Activated CD8-positive, alpha-beta T cell treated with anti-CD3 and anti-CD28 coated beads for 36 hours (primary cell): Measurements from ENCODE around the gene PBOV1. TPM values are rescaled to one million over a fixed set of nuclear protein-coding genes. Genes with fewer than 3 reads are reported as not detected.

ENCODE experiments used
- ATAC-seq: fragments of 200-7000 bp; cut with Tn5 transposase; one replicate; pipeline ENCODE4 v1.10.0; 2021; ENCODE audit warnings: mild to moderate bottlenecking, moderate library complexity
- CTCF ChIA-PET: fragments of 350-600 bp; sonication (Branson Sonifier 250); formaldehyde crosslinking; loops from one replicate; lab custom pipeline; 2021; ENCODE audit warnings: antibody characterized with exemption; lab: Charles Lee
- POLR2A ChIA-PET: fragments of 350-600 bp; sonication (Branson Sonifier 250); formaldehyde crosslinking; loops from one replicate; lab custom pipeline; 2021; ENCODE audit warnings: antibody characterized with exemption; lab: Charles Lee
- DNase-seq: peaks from one replicate; pipeline ENCODE4 v3.0.0-alpha.2; 2020
- H3K27ac Mint-ChIP-seq: one replicate; pipeline ENCODE4 v1.8.0; 2021; ENCODE audit warnings: mild to moderate bottlenecking, mixed read lengths
- H3K27me3 Mint-ChIP-seq: one replicate; pipeline ENCODE4 v1.8.0; 2021; ENCODE audit warnings: mixed read lengths
- H3K36me3 Mint-ChIP-seq: one replicate; pipeline ENCODE4 v1.8.0; 2021; ENCODE audit warnings: low read depth, mixed read lengths
- H3K4me1 Mint-ChIP-seq: one replicate; pipeline ENCODE4 v1.8.0; 2021; ENCODE audit warnings: low read depth, mixed read lengths
- H3K4me3 Mint-ChIP-seq: one replicate; pipeline ENCODE4 v1.8.0; 2021; ENCODE audit warnings: mild to moderate bottlenecking, moderate library complexity, mixed read lengths
- H3K9me3 Mint-ChIP-seq: one replicate; pipeline ENCODE4 v1.8.0; 2021; ENCODE audit warnings: mixed read lengths
- CTCF ChIP-seq: fragments of 200-600 bp; IDR thresholded peaks from one replicate; pipeline ENCODE4 v1.8.0; 2022; ENCODE audit warnings: antibody characterized with exemption, mild to moderate bottlenecking
- intact Hi-C: fragments of 100-400 bp; cut with micrococcal nuclease; formaldehyde crosslinking; loops from one replicate; pipeline ENCODE4 v1.10.0; 2022
- total RNA-seq, 2 experiments: library from RNA; stranded (reverse); gene quantifications; one replicate each; pipeline ENCODE4 v1.2.3, GENCODE V29; 2021

Gene PBOV1
- total RNA-seq, 2 experiments from 2014 or later = not detected

GRCh38 chr6:138258991-138259390 is 40.7 kb upstream of the PBOV1 start:
- TF ChIP-seq CTCF = no peak

DNA sequence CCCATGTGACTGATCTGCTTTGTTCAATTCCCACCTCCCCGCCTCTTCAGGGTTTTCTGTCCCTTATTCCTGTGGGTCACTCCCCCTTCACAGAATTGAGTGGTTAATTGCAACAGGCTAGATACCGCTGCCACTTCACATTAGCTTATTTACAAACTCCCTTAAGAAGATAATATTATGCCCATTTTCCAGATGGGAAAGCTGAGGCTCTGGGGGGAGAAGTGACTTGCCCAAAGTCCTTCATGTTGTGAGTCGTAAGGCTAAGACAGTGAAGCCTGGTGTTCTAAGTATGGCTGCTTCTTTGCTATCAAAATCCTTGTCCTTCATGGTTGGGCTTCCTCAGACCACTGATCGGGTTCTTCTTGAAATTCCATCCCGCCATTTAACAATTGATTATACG is 39.9 kb upstream of the PBOV1 start:
- ChIA-PET POLR2A (no interaction called here), CTCF (no interaction called here)
- DNase-seq = no peak
- no peak for TF ChIP-seq CTCF
- ATAC-seq = no peak
- H3K4me1 Mint-ChIP-seq = no peaks in the 10 kb centered on the region
- no peak overlapping the region for H3K27ac Mint-ChIP-seq
- H3K27me3 Mint-ChIP-seq = peaks cover 14% of the 10 kb centered on the region
- no peaks in the 10 kb centered on the region for H3K9me3 Mint-ChIP-seq
- intact Hi-C loops = no loop called here
- H3K36me3 Mint-ChIP-seq = no peaks in the 10 kb centered on the region
- no peak overlapping the region for H3K4me3 Mint-ChIP-seq

More at GRCh38 chr6:138258991-138259390, 40.7 kb upstream of the PBOV1 start:
- intact Hi-C loops = no loop called here
- Mint-ChIP-seq H3K27me3 (peaks cover 13% of the 10 kb centered on the region), H3K4me1 (no peaks in the 10 kb centered on the region), H3K9me3 (no peaks in the 10 kb centered on the region), H3K36me3 (no peaks in the 10 kb centered on the region), H3K4me3 (no peak overlapping the region), H3K27ac (no peak overlapping the region)
- ATAC-seq = no peak
- CTCF ChIA-PET = no interaction called here
- no peak for DNase-seq
- POLR2A ChIA-PET = no interaction called here

- Mint-ChIP-seq H3K4me3 (no peak overlapping the region), H3K27me3 (peaks cover 14% of the 10 kb centered on the region), H3K9me3 (no peaks in the 10 kb centered on the region), H3K36me3 (no peaks in the 10 kb centered on the region), H3K4me1 (no peaks in the 10 kb centered on the region), H3K27ac (no peak overlapping the region)
- ATAC-seq = no peak
- intact Hi-C loops = no loop called here
- no peak for DNase-seq
- POLR2A ChIA-PET = no interaction called here
- TF ChIP-seq CTCF = no peak
- CTCF ChIA-PET = no interaction called here
Measured at GRCh38 chr6:138257638-138258040, 39.3 kb upstream of the PBOV1 start.

GRCh38 chr6:138255443-138255842 is 37.2 kb upstream of the PBOV1 start:
- no peak for TF ChIP-seq CTCF
- Mint-ChIP-seq H3K27me3 (peaks cover 14% of the 10 kb centered on the region), H3K4me1 (no peaks in the 10 kb centered on the region), H3K27ac (no peak overlapping the region), H3K9me3 (no peaks in the 10 kb centered on the region), H3K36me3 (no peaks in the 10 kb centered on the region), H3K4me3 (no peak overlapping the region)
- DNase-seq (no peak), ATAC-seq (no peak)
- POLR2A ChIA-PET = no interaction called here
- intact Hi-C loops = no loop called here
- CTCF ChIA-PET = no interaction called here

- no peak for DNase-seq
- no peaks in the 10 kb centered on the region for H3K9me3 Mint-ChIP-seq
- H3K4me3 Mint-ChIP-seq = no peak overlapping the region
- POLR2A ChIA-PET = no interaction called here
- H3K36me3 Mint-ChIP-seq = no peaks in the 10 kb centered on the region
- TF ChIP-seq CTCF = no peak
- peaks cover 9% of the 10 kb centered on the region for H3K27me3 Mint-ChIP-seq
- intact Hi-C loops = no loop called here
- ATAC-seq = no peak
- CTCF ChIA-PET = no interaction called here
- no peaks in the 10 kb centered on the region for H3K4me1 Mint-ChIP-seq
- H3K27ac Mint-ChIP-seq = no peak overlapping the region
Measured at GRCh38 chr6:138253731-138254130, 35.4 kb upstream of the PBOV1 start.
